B cell (primary cell): Measurements from ENCODE around the gene GRK5. TPM values are rescaled to one million over a fixed set of nuclear protein-coding genes. Genes with fewer than 3 reads are reported as not detected.
A peak's percentile ranks its signal among the peaks of the same experiment; 100 is the strongest.

ENCODE experiments used
- ATAC-seq: fragments of 200-7000 bp; cut with Tn5 transposase; one replicate; pipeline ENCODE4 v1.10.0; 2021; ENCODE audit warnings: low read depth, mild to moderate bottlenecking, moderate number of reproducible peaks, moderate library complexity
- CTCF ChIA-PET: fragments of 350-600 bp; sonication (Branson Sonifier 250); formaldehyde crosslinking; loops from one replicate; lab custom pipeline; 2021; ENCODE audit warnings: antibody characterized with exemption, inconsistent platforms; lab: Charles Lee
- POLR2A ChIA-PET: fragments of 350-600 bp; sonication (Branson Sonifier 250); formaldehyde crosslinking; loops from one replicate; lab custom pipeline; 2021; ENCODE audit warnings: antibody characterized with exemption; lab: Charles Lee
- DNase-seq: peaks from one replicate; pipeline ENCODE4 v3.0.0; 2013
- H2AFZ ChIP-seq: 2 replicates; pipeline ENCODE4 v1.6.1; 2012; ENCODE audit warnings: mild to moderate bottlenecking, low read depth, low read length; ENCODE audit not compliant: insufficient read depth, poor library complexity, severe bottlenecking
- H3K27ac ChIP-seq, 2 donors: 1 replicate in 1 of 2; 2 replicates in 1 of 2; pipeline ENCODE4 v1.5.1; 2012 to 2013; ENCODE audit warnings: low read length in 2 of 2, mild to moderate bottlenecking in 2 of 2, moderate library complexity in 1 of 2
- H3K27me3 ChIP-seq, 4 experiments: fragments of 200-600 bp in 1 of 4; sonication (generic) in 1 of 4; replicated peaks in 1 of 4; 1 replicate in 2 of 4; 2 replicates in 2 of 4; pipeline versions ENCODE4 v1.6.1 to v1.7.0; 2013 to 2016; ENCODE audit warnings: low read length in 3 of 4, mild to moderate bottlenecking in 2 of 4, mixed read lengths in 1 of 4, moderate library complexity in 1 of 4; ENCODE audit not compliant: insufficient read depth in 4 of 4, control insufficient read depth in 3 of 4; ENCODE audit errors: control extremely low read depth in 1 of 4
- H3K36me3 ChIP-seq, 2 experiments: replicated peaks in 1 of 2; 1 replicate in 1 of 2; 2 replicates in 1 of 2; pipeline versions ENCODE4 v1.6.1 to v1.7.1; 2013; ENCODE audit warnings: low read length in 1 of 2; ENCODE audit not compliant: insufficient read depth in 2 of 2, control insufficient read depth in 1 of 2; ENCODE audit errors: control extremely low read depth in 1 of 2, extremely low read depth in 1 of 2
- H3K4me1 ChIP-seq, 2 donors: fragments of 200-600 bp in 1 of 2; sonication (generic) in 1 of 2; 1 replicate in 1 of 2; 2 replicates in 1 of 2; pipeline versions ENCODE4 v1.5.1 to v1.6.1; 2013 to 2017; ENCODE audit warnings: low read length in 2 of 2; ENCODE audit not compliant: control insufficient read depth in 2 of 2, insufficient read depth in 2 of 2
- H3K4me2 ChIP-seq: replicated peaks from 2 replicates; pipeline ENCODE3; 2012; ENCODE audit warnings: mild to moderate bottlenecking, low read depth, low read length; ENCODE audit not compliant: poor library complexity, severe bottlenecking
- H3K4me3 ChIP-seq, 5 experiments: fragments of 200-600 bp in 1 of 5; sonication (generic) in 1 of 5; 1 replicate in 3 of 5; 2 replicates in 2 of 5; pipeline versions ENCODE4 v1.5.1 to v1.7.0; 2011 to 2016; ENCODE audit warnings: low read length in 4 of 5, mild to moderate bottlenecking in 4 of 5, low read depth in 2 of 5, control low read depth in 1 of 5, moderate library complexity in 1 of 5; ENCODE audit not compliant: insufficient read depth in 1 of 5; ENCODE audit errors: control extremely low read depth in 1 of 5, extremely low read depth in 1 of 5
- H3K79me2 ChIP-seq: fragments of 200-600 bp; sonication (generic); one replicate; pipeline ENCODE4 v1.6.0; 2016; ENCODE audit warnings: low read length; ENCODE audit not compliant: control insufficient read depth, insufficient read depth
- H3K9ac ChIP-seq: fragments of 200-600 bp; sonication (generic); 2 replicates; pipeline ENCODE4 v1.6.1; 2017; ENCODE audit warnings: mild to moderate bottlenecking, low read length, moderate library complexity
- H3K9me3 ChIP-seq, 3 donors: one replicate each; pipeline versions ENCODE4 v1.6.1 to v1.7.1; 2013; ENCODE audit warnings: low read length in 2 of 3; ENCODE audit not compliant: control insufficient read depth in 2 of 3, insufficient read depth in 1 of 3; ENCODE audit errors: control extremely low read depth in 1 of 3
- H4K20me1 ChIP-seq: 2 replicates; pipeline ENCODE4 v1.6.0; 2012; ENCODE audit warnings: mild to moderate bottlenecking, low read length; ENCODE audit not compliant: insufficient read depth, control insufficient read depth, poor library complexity, severe bottlenecking
- H3K27ac Mint-ChIP-seq: one replicate; pipeline ENCODE4 v1.8.0; 2021; ENCODE audit warnings: mixed read lengths
- H3K27me3 Mint-ChIP-seq: one replicate; pipeline ENCODE4 v1.8.0; 2021; ENCODE audit warnings: mixed read lengths
- H3K4me1 Mint-ChIP-seq: one replicate; pipeline ENCODE4 v1.8.0; 2021; ENCODE audit warnings: mixed read lengths
- H3K4me3 Mint-ChIP-seq: one replicate; pipeline ENCODE4 v1.8.0; 2021; ENCODE audit warnings: mixed read lengths
- H3K9me3 Mint-ChIP-seq: one replicate; pipeline ENCODE4 v1.8.0; 2022; ENCODE audit warnings: mixed read lengths; ENCODE audit not compliant: insufficient read depth
- EZH2 ChIP-seq: IDR thresholded peaks from 2 replicates; pipeline ENCODE4 v1.6.1; 2012; ENCODE audit warnings: borderline replicate concordance, low read depth, mild to moderate bottlenecking, moderate library complexity, low read length; ENCODE audit not compliant: insufficient read depth, poor library complexity, severe bottlenecking
- WGBS: methylation state at CpG from one replicate; pipeline ENCODE4 v1.1.5; 2013; ENCODE audit warnings: missing lambda C conversion rate; ENCODE audit not compliant: insufficient coverage; 5-methylcytosine and 5-hydroxymethylcytosine counted together
- intact Hi-C: fragments of 100-400 bp; cut with micrococcal nuclease; formaldehyde crosslinking; loops from one replicate; pipeline ENCODE4 v1.10.0; 2022
- polyA plus RNA-seq: library from polyadenylated mRNA; depleted of rRNA; stranded (reverse); fragments of >200 nt; gene quantifications from 2 replicates; pipeline ENCODE4 v1.2.3, GENCODE V29; 2012
- total RNA-seq, 2 donors: library from RNA; stranded (reverse); fragments of 120-200 nt in 1 of 2; gene quantifications; 1 replicate in 1 of 2; 2 replicates in 1 of 2; pipeline versions ENCODE4 v1.2.3 to v1.2.4, GENCODE V29; 2013 to 2022
- TF ChIP-seq, protein P1 (sequence below): fragments of 200-600 bp; IDR thresholded peaks from one replicate; pipeline ENCODE4 v1.8.0; 2022; ENCODE audit warnings: antibody characterized with exemption, mild to moderate bottlenecking

The GRK5 gene
- total and polyA plus RNA-seq, 2 donors (not counting 1 experiment from before 2014, with no cell fraction given): 21.9 to 54.8 TPM

DNA sequence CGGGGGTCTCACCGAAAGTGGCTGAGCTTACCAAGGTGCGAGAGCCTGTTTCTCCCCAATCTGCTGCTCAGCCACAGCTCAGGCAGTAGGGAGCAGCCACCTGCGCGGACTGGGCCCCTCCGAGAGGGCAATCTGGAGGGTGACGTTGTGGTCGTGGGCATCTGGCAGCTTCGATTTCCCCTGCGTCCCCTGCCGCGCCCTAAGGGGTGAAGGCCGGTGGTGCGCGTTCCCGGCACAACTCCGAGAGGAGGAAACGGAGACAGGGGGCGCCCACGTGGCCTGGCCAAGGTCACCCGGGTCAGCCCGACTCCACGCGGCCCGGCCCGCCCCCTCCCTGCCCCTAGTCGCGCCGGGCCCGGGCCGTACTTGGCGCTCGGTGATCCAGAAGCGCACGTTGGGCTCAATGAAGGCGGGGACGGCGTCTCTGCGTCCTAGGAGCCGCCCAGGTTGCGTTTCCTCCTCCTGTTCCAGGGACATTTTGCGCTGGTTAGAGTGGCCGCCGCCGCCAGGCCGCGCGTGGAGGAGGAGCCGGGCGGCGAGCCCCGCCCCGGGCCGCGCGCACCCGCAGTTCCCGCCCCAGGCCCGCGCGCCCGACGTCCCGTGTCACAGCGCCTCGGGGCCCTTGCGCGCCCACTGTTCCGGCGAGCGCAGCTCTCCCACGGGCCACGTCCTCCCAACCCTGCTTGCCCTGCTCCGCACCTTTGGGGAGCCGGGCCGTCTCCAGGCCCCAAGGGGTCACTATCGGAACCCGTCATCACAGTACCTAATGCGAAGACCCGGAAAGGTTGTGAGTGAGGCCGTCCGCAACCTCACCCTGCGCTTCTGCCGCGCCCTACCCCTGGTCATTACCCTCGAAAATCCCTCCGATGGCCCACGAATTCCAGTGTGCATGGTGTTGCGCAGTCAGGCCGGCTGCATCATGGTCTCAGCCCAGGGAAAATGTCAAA, 41.9 kb upstream of the GRK5 start, which contains the start of gene SFXN4:
Gene SFXN4, minus strand, starts transcription at position 544 of the 947 bp plus-strand sequence. Its CDS starts 67 bp downstream, at position 477.
- H3K9me3 Mint-ChIP-seq: no peaks in the 10 kb centered on the region
- peaks cover 20% of the 10 kb centered on the region for H3K4me1 Mint-ChIP-seq
- H3K4me2 ChIP-seq: peak within 1 kb of the TSS; percentile 90
- H4K20me1 ChIP-seq: no peaks in the 10 kb centered on the region
- peak within 1 kb of the TSS; percentile 46 to 86 (median 79) for H3K4me3 ChIP-seq
- H3K79me2 ChIP-seq: no peaks in the 10 kb centered on the region
- H3K27ac Mint-ChIP-seq: peak within 1 kb of the TSS; percentile 93
- intact Hi-C loops: loop anchor here (1.0 to 5.0 kb wide), 7 partner anchors 13 to 432 kb away; partner anchors contain the start of genes CACUL1, DENND10, EIF3A and GRK5
- peak; percentile 92 for ATAC-seq
- no peaks in the 10 kb centered on the region for H3K27me3 Mint-ChIP-seq
- ChIA-PET POLR2A (interaction anchor here (0.6 to 1.0 kb wide), 4 partner anchors 62 to 447 kb away, joined by 3 to 5 read pairs (median 4); partner anchors contain the start of gene DENND10), CTCF (interaction anchor here (1.4 to 1.6 kb wide), 3 partner anchors 33 to 324 kb away, joined by 4 to 6 read pairs (median 5); no protein-coding TSS in a partner anchor)
- peak within 1 kb of the TSS; percentile 93 for H3K9ac ChIP-seq
- H3K27ac ChIP-seq: peak within 1 kb of the TSS; percentile 72 to 80
- DNase-seq: peak; percentile 89
- H3K27me3 ChIP-seq: no peaks in the 10 kb centered on the region
- WGBS: under 1% methylated on average over 89 of the region's 90 CpGs
- peaks cover 5 to 25% of the 10 kb centered on the region in 2 experiments for H3K36me3 ChIP-seq
- peak within 1 kb of the TSS; percentile 96 for H3K4me3 Mint-ChIP-seq
- peak within 1 kb of the TSS; percentile 98 for H2AFZ ChIP-seq
- peaks cover 7 to 19% of the 10 kb centered on the region in 2 donors for H3K4me1 ChIP-seq
- TF ChIP-seq EZH2: no peak
- TF ChIP-seq, protein P1, sequence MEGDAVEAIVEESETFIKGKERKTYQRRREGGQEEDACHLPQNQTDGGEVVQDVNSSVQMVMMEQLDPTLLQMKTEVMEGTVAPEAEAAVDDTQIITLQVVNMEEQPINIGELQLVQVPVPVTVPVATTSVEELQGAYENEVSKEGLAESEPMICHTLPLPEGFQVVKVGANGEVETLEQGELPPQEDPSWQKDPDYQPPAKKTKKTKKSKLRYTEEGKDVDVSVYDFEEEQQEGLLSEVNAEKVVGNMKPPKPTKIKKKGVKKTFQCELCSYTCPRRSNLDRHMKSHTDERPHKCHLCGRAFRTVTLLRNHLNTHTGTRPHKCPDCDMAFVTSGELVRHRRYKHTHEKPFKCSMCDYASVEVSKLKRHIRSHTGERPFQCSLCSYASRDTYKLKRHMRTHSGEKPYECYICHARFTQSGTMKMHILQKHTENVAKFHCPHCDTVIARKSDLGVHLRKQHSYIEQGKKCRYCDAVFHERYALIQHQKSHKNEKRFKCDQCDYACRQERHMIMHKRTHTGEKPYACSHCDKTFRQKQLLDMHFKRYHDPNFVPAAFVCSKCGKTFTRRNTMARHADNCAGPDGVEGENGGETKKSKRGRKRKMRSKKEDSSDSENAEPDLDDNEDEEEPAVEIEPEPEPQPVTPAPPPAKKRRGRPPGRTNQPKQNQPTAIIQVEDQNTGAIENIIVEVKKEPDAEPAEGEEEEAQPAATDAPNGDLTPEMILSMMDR: no peak
- H3K9me3 ChIP-seq: no peaks in the 10 kb centered on the region
